ENCODE data around the gene KRAS.

KRAS gene

GRCh38 chr12:25195056-25195971 lies 55.4 kb downstream of the KRAS start, which contains the start of the genes DNAI7 and ETFRF1:
Gene DNAI7, minus strand, starts transcription at chr12:25195160. Its CDS starts 82 bp downstream, at chr12:25195078.
Gene ETFRF1, plus strand, starts transcription at chr12:25195237. Its CDS starts 8,720 bp downstream, at chr12:25203957.
- peak; percentile 93 for DNase-seq (ENCODE audit: low spot score)

- DNase-seq (ENCODE audit: low spot score) = no peak
These were observed 56.0 kb downstream of the KRAS start for GRCh38 chr12:25194722-25195055.

DNA sequence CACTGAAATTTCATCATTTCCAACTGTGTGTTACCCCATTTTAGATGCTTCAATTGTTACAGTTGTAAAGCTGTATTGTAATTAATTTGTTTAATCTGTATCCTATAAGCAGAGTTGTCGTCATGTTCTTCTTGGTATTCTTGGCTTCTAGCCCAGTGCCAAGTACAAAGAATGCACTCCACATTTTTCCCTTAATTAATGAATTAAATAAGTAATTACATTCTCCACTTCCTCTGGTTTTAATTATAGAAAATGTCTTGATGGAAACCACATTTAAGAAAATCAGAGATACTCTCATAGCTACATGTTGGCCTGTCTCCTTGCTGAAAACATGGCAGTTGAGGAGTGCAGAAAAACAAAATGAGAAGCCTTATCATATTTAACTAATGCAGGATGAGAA lies 56.5 kb downstream of the KRAS start:
- DNase-seq (ENCODE audit: low spot score) = no peak

DNA sequence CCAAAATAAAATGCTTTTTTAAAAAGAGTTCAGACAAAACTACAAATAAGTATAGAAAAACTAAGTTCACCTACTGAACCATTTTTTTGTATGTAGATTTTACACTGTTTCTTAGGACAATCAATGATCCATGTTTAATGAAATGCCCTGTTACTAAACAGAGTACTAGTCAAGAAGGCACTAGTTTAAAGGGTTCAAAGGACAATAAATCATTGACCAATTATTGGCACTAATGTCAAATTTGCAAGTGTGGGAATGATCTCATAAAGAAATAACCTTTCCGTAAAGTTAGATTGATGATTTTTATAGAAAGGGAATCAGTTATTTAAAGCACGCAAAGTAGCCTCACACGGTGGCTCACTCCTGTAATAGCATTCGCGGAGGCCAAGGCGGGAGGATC lies 59.9 kb downstream of the KRAS start:
- no peak for DNase-seq (ENCODE audit: low spot score)

DNA sequence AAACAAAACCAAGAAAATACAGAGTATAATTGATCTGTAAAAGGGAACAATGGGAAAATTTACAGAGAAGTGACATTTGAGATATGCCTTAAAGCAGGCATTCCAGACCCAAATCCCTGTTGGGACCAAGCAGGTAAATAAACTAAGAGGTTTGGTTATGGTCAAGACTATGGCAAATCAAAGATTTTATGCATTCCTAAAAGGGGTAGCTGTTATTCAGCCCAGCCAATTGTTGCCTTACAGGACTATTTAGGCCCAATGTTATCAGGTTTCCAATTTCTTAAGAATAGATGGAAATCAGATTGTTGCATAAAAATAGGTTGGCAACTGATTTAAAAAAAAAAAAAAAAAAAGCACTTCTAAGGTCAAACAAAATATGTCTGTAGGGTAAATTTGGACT lies 61.1 kb downstream of the KRAS start:
- DNase-seq (ENCODE audit: low spot score) = no peak

- no peak for DNase-seq (ENCODE audit: low spot score)
These were observed 62.9 kb downstream of the KRAS start for GRCh38 chr12:25187781-25188180.

DNA sequence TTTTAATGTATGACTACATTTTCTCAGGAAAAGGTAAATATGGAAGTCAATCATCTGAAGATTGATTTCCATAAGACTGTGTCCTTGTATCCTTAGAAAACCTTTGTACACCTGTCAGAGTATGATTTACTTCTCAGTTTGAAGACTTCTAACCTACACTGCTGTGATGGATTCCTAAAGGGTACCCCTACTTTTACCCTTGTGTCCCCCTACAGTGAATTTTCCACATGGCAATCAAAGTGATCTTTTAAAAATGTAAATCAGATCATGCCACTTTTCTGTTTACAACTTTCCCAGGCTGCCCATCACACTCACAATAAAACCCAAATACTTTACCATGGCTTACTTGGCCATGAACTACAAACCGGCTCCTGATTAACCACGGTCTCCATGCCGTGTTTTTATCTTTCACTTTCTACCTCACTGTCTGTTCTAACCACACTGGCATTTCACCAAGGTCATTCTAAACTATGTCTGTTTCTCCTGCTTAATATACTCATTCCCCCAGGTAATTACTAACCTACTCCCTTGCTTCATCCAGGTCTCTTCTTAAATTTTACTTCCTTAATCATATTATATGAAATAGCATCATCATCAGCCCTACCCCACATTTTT lies 63.8 kb downstream of the KRAS start:
- DNase-seq (ENCODE audit: low spot score) = peak; percentile 21

DNA sequence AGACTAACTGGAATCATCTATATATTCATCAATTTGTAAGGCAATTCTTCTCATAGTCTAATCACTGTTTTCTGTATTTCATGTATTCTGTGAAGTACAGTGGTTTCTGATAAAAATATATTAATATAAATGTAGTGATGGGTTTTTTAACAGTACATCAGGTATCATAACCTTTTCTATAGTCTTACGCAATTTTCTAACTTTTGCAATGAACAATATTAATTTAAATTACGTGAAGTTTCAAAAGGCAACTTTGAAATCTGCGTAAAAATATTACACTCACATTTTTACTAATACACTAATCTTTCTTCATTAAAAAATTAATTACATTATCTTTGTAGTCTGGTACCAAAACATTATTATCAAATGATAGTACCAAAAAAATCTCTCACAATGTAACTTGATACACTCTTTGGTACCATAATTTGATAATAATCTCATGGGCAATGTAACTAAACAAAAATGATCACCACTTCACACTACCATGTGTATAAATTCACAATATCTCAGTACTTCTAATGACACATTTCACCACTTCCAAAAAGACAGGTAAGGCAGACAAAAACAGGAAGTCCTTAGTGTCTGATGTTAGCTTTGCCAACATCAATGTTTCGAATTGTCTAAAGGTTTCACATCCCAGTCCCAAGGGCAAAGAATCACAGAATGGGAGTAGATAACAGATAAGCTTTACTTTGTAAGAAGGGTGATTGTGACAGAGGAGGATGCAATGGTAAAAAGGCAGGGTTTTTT lies 64.5 kb downstream of the KRAS start:
- DNase-seq (ENCODE audit: low spot score) = peak; percentile 19

- no peak for DNase-seq (ENCODE audit: low spot score)
These were observed 66.6 kb downstream of the KRAS start for GRCh38 chr12:25184132-25184531.

DNA sequence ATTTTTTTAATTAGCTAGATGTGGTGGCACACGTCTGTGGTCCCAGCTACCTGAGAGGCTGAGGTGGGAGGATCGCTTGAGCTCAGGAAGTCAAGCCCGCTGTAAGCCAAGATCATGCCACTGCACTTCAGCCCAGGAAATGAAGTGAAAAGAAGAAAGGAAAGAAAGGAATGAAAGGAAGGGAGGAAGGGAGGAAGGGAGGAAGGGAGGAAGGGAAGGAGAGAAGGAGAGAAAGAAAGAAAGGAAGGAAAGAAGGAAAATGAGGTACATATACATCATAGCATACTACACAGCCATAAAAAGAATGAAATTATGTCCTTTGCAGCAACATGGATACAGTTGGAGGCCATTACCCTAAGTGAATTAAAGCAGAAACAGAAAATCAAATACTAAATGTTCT lies 68.0 kb downstream of the KRAS start:
- no peak for DNase-seq (ENCODE audit: low spot score)

DNA sequence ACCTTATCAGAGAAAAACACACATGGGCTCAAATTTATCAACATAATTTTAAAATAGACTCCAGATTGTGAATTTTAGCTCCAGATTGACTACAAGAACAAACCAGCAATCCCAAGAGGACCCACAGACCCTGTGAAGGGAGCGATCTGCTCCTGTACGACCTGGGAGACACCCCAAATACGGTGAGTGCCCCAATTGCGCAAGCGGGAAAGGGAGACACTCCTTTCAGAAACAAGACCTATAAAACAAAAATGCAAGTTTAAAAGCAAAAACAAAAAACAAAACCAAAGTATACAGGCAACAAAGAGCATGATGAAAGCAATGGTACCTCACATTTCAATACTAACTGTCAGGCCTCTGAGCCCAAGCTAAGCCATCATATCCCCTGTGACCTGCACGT lies 87.9 kb downstream of the KRAS start:
- no peak for DNase-seq (ENCODE audit: low spot score)

GRCh38 chr12:25156061-25156460 lies 94.7 kb downstream of the KRAS start:
- DNase-seq (ENCODE audit: low spot score) = no peak

DNA sequence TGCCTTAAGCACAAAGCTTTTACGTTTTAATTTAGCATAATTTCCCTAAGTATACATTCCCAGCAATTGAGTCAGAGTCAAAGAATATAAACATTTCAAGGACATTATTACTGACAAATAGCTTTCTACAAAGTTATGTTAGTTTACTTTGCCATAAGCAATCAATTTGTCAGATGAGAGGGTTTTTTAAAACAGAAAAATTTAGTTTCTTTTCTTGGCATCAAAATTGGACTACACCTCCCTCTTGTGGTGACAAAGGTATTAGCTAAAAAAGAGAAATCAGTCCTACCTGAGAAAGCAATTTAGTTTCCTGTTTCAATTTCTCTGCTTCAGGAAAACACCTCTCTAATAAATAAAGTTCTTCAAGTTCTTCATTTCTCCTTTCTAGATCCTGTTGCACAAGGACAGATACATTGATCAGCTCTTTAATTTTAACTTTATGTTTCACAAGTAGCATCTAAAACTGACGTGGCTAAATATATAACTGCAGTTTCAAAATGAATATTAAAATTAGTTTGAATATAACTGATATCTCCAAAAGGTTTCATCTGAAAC lies 95.6 kb downstream of the KRAS start:
- peak; percentile 55 for DNase-seq (ENCODE audit: low spot score)
